ENCODE measurements around the gene C20orf204.

Gene C20orf204

DNA sequence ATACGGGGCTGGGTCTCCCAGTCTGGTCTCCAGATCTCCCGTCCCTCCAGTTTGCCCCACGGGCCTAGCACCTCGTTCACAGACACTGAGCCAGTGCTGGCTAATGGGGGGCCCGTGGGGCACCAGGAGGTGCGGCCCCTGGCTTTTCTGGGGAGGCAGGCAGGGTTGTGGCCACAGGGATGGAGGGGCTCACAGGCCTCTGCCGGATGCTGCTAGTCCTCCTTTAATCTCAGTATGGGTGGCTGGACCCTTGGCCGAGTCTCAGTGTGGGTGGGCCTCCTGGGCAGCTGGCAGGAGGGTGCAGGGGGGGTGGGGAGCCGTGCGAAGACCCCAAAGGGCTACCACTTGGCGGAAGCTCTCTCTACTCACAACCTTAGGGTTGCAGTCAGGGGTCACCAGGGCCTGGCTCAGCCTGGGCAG is 15.1 kb downstream of the C20orf204 start:
- no peaks in the 10 kb centered on the region for H3K79me2 ChIP-seq (ENCODE audit: insufficient read depth, low read depth)
- no peaks in the 10 kb centered on the region for H4K20me1 ChIP-seq (ENCODE audit: insufficient read depth)
- no peak overlapping the region for H3K4me2 ChIP-seq
- no peak overlapping the region for H3K27ac ChIP-seq
- peaks cover 62% of the 10 kb centered on the region for H3K27me3 ChIP-seq (ENCODE audit: insufficient read depth, low read depth)
- H3K4me1 ChIP-seq (ENCODE audit: low read depth, poor library complexity, severe bottlenecking) = peaks cover 12% of the 10 kb centered on the region
- H3K36me3 ChIP-seq (ENCODE audit: insufficient read depth) = no peaks in the 10 kb centered on the region
- TF ChIP-seq, protein P1, sequence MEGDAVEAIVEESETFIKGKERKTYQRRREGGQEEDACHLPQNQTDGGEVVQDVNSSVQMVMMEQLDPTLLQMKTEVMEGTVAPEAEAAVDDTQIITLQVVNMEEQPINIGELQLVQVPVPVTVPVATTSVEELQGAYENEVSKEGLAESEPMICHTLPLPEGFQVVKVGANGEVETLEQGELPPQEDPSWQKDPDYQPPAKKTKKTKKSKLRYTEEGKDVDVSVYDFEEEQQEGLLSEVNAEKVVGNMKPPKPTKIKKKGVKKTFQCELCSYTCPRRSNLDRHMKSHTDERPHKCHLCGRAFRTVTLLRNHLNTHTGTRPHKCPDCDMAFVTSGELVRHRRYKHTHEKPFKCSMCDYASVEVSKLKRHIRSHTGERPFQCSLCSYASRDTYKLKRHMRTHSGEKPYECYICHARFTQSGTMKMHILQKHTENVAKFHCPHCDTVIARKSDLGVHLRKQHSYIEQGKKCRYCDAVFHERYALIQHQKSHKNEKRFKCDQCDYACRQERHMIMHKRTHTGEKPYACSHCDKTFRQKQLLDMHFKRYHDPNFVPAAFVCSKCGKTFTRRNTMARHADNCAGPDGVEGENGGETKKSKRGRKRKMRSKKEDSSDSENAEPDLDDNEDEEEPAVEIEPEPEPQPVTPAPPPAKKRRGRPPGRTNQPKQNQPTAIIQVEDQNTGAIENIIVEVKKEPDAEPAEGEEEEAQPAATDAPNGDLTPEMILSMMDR (conservative IDR thresholded peaks at IDR 0.05; ENCODE audit: low read depth, low read length) = no peak
- H3K4me3 ChIP-seq (IDR thresholded peaks at IDR 0.05; ENCODE audit: insufficient read depth, low read depth, low read length) = no peak overlapping the region
- no peak overlapping the region for H2AFZ ChIP-seq (ENCODE audit: low read depth)
- no peak overlapping the region for H3K9ac ChIP-seq

DNA sequence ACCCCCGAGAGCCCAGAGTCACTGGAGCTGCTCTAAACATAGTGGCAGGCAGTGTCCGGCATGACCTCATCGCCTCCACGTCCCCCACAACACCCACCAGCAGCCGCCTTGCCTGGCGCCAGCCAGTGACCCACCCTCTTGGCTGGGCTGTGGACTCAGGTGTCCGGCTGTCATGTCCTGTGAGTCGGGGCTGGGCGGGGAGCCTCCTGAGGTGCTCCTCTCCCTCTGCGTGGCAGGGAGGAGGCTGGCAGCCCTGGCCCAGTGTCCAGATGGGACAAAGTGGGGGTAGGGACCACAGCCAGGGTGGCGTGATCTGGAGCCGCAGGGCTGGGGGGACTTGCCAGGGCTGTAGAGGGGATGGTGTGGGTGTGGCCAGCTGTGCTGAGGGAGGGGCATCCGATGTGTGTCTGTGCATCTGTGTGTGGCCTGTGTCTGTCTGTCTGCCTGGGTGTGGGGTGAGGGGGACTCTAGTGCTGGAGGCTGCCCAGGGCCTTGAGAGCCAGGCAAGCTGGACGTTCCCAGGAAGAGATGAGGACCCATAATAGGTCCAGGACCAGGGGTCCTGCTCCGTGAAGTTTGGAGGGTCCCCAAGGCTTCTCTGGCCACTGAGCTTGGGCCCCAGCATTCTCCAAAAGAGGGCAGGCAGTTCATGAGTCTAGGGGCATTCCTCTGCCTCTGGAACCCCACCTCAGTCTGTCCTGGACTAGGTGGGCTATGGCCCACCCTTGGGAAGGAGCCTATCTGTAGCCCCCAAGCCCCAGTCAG is 15.8 kb downstream of the C20orf204 start:
- Histone ChIP-seq H4K20me1 (ENCODE audit: insufficient read depth) (no peaks in the 10 kb centered on the region), H3K27me3 (ENCODE audit: insufficient read depth, low read depth) (peaks cover 55% of the 10 kb centered on the region), H3K4me2 (no peak overlapping the region), H3K4me3 (IDR thresholded peaks at IDR 0.05; ENCODE audit: insufficient read depth, low read depth, low read length) (no peak overlapping the region), H3K27ac (no peak overlapping the region), H2AFZ (ENCODE audit: low read depth) (no peak overlapping the region), H3K79me2 (ENCODE audit: insufficient read depth, low read depth) (no peaks in the 10 kb centered on the region), H3K9ac (no peak overlapping the region), H3K4me1 (ENCODE audit: low read depth, poor library complexity, severe bottlenecking) (peaks cover 19% of the 10 kb centered on the region), H3K36me3 (ENCODE audit: insufficient read depth) (no peaks in the 10 kb centered on the region)
- TF ChIP-seq, protein P1 (conservative IDR thresholded peaks at IDR 0.05; ENCODE audit: low read depth, low read length) = no peak

DNA sequence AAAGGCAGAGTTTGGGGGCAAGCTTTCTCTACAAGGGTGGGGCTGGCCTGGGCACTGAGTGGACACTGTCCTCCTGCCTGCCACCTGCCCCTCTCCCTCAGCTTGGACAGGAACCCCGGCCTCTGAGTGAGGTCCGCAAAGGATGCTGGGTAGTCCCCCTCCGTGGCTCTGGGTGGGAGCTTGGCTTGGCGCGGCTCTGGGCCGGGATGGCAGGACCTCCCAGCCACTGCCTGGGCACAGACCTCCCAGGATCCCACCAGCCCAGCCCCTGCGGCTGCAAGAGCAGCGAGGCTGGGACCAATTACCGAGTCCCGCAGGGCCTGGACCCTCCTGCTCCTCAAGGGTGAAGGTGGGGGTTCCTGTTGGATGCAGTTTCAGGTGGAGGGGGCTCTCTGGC is 16.3 kb downstream of the C20orf204 start:
- Histone ChIP-seq H3K4me1 (ENCODE audit: low read depth, poor library complexity, severe bottlenecking) (peaks cover 24% of the 10 kb centered on the region), H4K20me1 (ENCODE audit: insufficient read depth) (no peaks in the 10 kb centered on the region), H3K27ac (no peak overlapping the region), H3K4me3 (IDR thresholded peaks at IDR 0.05; ENCODE audit: insufficient read depth, low read depth, low read length) (no peak overlapping the region), H3K36me3 (ENCODE audit: insufficient read depth) (no peaks in the 10 kb centered on the region), H3K27me3 (ENCODE audit: insufficient read depth, low read depth) (peaks cover 49% of the 10 kb centered on the region), H2AFZ (ENCODE audit: low read depth) (no peak overlapping the region), H3K9ac (no peak overlapping the region), H3K79me2 (ENCODE audit: insufficient read depth, low read depth) (no peaks in the 10 kb centered on the region), H3K4me2 (no peak overlapping the region)
- TF ChIP-seq, protein P1 (conservative IDR thresholded peaks at IDR 0.05; ENCODE audit: low read depth, low read length) = no peak

DNA sequence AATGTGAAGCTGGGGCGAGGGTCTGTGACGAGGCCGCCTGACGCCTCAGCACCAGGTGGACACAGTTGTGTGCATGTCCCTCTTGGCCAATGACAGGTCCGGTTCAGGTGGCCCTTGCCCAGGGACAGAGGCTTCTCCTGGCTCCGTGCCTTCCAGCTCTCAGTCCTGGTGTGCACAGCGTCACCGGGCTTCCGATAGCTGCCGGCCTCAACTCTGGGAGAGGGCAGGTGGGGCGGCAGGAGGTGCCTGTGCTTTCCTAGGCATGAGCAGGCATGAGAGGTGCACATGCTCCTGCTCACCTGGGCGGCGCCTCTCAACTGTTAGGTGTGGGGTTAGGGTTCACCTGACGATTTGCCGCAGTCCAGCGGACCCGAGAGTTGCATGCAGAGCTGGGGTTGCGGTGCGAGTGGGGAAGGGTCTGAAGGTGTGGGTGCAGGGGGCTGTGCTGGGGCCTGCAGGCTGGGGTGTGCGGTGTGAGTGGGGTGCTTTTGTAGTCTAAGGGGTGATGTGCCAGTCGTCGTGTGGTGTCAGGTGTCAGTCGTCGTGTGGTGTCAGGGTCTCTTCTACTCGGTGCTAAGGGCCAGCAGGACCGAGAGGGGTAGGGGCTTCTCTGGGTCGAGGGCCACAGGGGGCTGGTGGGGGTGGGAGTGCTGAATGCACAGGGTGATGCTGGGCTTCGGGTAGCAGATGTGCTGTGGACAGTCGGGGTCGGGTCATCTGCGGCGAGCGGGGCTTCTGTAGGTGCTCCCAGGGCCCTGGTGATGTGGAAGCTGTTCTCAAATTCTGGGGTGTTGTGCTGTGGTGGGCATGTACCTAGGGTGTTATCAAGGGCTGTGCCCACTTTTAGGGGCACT is 17.2 kb downstream of the C20orf204 start:
- H3K79me2 ChIP-seq (ENCODE audit: insufficient read depth, low read depth) = no peaks in the 10 kb centered on the region
- H3K4me1 ChIP-seq (ENCODE audit: low read depth, poor library complexity, severe bottlenecking) = peaks cover 33% of the 10 kb centered on the region
- H2AFZ ChIP-seq (ENCODE audit: low read depth) = no peak overlapping the region
- no peak overlapping the region for H3K4me2 ChIP-seq
- H3K27ac ChIP-seq = no peak overlapping the region
- H3K36me3 ChIP-seq (ENCODE audit: insufficient read depth) = no peaks in the 10 kb centered on the region
- no peak overlapping the region for H3K4me3 ChIP-seq (IDR thresholded peaks at IDR 0.05; ENCODE audit: insufficient read depth, low read depth, low read length)
- H3K9ac ChIP-seq = no peak overlapping the region
- H3K27me3 ChIP-seq (ENCODE audit: insufficient read depth, low read depth) = peaks cover 43% of the 10 kb centered on the region
- H4K20me1 ChIP-seq (ENCODE audit: insufficient read depth) = no peaks in the 10 kb centered on the region
- TF ChIP-seq, protein P1 (conservative IDR thresholded peaks at IDR 0.05; ENCODE audit: low read depth, low read length) = no peak
